T47D (cell line): ENCODE results near the gene TMEM79.

Source experiments
- DNase-seq, 2 experiments: peaks; one replicate each; pipeline versions ENCODE4 v3.0.0 to v3.0.0-alpha.2; 2011 to 2012; ENCODE audit warnings: low read depth in 1 of 2, low spot score in 1 of 2
- JUND ChIP-seq: IDR thresholded peaks from 2 replicates; pipeline ENCODE4 v1.6.1; 2012; ENCODE audit warnings: low read depth
- in situ Hi-C: cut with HindIII; loops from 2 replicates; pipeline ENCODE4 v1.10.0; 2016; ENCODE audit warnings: low sequenced_read_pairs, low pct_unique_long_range_greater_than_20kb

Gene TMEM79

DNA sequence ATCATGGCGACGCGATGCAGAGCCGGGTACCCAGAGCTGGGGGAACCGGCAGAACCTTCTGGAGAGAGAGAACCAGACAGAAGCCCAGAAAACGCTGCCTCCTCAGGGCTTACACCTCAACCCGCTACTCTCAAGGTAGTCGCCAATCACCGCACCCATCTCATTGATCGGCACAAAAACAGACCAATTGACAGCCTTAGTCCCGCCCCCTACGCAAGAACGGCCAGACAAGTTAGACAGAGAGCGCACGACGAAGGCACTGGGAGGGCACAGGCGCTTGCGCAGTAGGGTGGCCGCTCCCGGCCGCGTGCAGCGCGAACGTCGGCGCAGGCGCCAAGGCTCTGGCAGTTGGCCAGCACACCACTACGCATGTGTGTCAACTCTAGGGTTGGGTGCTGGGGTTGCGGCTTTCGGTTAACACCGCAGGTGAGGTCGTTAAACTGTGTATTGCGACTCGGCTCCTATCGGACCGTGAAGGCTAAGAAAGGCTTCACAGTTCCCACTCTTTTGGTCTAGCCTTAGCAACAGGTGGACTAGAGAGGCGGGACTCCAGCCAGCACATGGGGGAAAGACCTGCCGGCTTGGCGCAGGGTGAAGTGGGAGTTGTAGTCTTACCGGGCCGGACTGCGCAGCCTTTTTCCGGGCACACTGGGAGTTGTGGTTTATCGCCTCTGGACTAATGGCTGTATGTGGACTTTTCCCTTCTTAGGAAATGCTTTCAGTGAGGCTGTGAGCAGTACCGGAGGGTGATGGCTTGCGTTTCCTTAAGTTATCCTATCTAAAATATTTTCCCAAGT, 54.3 kb downstream of the TMEM79 start, which contains the start of the genes CCT3 and TSACC:
CCT3 (minus strand) TSS at position 113 of the 797 bp plus-strand sequence; CDS start at position 5, 108 bp downstream.
TSACC (plus strand) TSS at position 347 of the 797 bp plus-strand sequence. CDS start 1,232 bp downstream, outside the sequence.
- no peak for TF ChIP-seq JUND
- DNase-seq, result peak; percentile 98 to 100
- in situ Hi-C loops, result no loop called here
